HK-2 (cell line): ENCODE results near the gene SHMT1.
"Not testable (repeated sequence)": the region's sequence is repeated elsewhere in the genome, so short reads cannot be mapped to it uniquely, and the experiment has no call there.

Experiments used
- DNase-seq: peaks from one replicate; pipeline ENCODE4 v3.0.0-alpha.2; 2018; ENCODE audit not compliant: unreplicated experiment

SHMT1 gene

DNA sequence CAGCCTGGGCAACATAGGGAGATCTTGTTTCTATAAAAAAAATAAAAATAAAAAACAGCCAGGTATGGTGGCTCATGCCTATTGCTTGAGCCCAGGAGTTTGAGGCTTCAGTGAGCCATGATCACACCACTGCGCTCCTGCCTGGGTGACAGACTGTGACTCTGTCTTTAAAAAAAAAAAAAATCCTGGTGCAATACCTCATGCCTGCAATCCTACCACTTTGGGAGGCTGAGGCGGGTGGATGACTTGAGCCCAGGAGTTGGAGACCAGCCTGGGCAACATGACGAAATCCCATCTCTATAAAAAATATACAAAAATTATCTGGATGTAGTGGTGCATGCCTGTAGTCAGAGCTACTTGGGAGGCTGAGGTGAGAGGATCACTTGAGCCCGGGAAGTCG, 15.3 kb upstream of the SHMT1 start:
- DNase-seq, result not testable (repeated sequence)

DNA sequence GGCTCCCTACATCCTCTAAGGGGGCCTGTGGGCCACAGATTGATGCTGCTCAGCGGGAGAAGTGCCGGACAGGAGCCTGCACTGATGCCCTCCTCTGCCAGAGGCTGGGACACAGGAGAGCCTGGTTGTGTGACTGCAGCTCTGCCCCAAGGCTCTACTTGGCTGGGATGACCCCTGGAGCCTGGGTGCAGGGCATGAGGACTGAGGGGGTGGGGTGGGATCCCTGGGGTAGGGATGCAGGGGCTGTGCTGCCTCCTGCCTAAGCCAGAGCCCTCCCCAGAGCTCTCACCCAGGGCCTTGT, 14.8 kb upstream of the SHMT1 start:
- no peak for DNase-seq

DNA sequence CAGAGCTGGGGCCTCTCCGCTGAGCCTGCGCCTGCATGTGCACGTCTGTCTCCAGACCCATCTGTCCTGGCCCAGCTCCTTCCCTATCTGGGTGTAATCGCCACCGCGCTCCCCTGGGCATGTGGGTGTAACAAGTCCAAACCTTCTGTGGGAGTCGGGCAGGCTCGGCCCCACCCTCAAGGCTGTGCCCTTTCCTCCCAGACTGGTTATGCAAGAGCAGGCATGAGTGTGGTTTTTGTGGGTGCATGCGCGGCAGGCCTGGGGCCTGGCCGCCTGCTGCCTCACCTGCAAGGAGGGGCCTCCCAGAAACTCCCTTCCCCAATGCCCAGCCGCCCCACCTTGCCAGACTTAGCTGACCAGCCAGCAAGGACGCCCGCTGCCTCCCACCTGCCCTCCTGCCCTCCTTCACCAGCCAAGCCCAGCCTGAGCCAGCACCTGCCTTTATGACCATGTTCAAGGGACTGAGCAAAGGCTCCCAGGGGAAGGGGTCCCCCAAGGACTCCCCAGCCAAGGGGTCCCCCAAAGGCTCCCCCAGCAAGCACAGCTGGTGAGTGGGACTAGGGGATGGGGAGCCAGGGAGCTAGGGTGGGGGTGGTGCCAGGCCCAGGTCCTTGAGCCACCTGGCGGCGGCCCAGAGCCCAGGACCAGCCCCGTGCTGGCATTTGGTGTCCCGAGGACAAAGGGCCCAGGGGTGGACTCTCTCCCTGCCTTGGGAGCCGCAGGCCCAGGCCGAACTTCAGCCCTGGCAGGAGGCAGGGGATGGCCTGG, 14.3 kb upstream of the SHMT1 start, which contains the start of gene EVPLL:
EVPLL (plus strand) TSS at position 342 of the 768 bp plus-strand sequence. CDS start 3,160 bp downstream, outside the sequence.
- peak; percentile 54 for DNase-seq

DNA sequence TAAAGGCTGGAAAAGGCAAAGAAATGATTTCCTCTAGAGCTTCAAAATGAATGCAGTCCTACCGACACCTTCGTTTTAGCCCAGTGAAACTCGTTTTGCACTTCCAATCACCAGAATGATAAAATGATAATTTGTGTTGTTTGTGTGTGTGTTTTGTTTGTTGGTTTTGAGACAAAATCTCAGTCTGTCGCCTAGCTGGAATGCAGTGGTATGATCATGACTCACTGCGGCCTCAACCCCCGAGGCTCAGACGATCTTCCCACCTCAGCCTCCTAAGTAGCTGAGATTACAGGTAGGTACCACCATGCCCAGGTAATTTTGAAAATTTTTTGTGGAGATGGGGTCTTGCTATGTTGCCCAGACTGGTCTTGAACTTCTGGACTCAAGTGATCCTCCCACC, 10.9 kb upstream of the SHMT1 start:
- no peak for DNase-seq

DNA sequence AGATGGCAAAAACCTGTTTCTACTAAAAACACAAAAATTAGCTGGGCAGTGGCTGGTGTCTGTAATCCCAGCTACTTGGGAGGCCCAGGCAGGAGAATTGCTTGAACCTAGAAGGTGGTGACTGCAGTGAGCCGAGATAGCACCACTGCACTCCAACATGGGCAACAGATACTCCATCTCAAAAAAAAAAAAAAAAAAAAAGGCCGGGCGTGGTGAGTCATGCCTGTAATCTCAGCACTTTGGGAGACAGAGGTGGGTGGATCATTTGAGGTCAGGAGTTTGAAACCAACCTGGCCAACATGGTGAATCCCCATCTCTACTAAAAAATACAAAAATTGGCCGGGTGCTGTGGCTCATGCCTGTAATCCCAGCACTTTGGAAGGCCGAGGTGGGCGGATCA, 9.8 kb upstream of the SHMT1 start:
- not testable (repeated sequence) for DNase-seq

DNA sequence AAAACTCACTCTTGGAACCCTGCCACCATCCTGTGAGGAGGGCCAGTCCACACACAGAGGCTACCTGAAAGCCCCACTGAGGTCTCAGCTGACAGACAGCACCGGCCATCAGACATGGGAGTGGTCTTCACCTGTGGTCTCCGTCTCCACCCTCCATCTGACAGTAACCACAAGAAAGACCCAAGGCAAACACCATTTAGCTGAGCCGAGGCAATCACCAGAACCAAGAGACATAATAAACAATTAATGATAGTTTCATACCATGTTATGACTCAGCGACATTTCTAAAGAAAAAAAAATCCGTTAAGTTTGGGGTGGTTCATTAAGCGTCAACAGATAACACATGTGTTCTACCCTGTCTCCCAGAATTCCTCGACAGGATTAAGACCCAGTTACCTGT, 8.1 kb upstream of the SHMT1 start:
- no peak for DNase-seq

DNA sequence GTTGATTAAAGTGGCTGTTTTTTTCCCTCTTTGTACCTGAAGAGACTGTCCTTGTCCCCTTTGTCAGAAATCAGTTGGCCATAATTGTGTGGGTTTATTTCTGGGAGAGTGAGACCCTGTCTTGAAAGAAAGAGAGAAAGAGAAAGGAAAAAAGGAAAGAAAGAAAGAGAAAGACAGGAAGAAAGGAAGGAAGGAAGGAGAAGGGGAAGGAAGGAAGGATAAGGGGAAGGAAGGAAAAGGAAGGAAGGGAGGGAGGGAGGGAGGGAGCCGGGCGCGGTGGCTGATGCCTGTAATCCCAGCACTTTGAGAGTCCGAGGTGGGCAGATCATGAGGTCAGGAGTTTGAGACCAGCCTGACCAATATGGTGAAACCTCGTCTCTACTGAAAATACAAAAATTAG, 7.4 kb upstream of the SHMT1 start:
- DNase-seq, result no peak

DNA sequence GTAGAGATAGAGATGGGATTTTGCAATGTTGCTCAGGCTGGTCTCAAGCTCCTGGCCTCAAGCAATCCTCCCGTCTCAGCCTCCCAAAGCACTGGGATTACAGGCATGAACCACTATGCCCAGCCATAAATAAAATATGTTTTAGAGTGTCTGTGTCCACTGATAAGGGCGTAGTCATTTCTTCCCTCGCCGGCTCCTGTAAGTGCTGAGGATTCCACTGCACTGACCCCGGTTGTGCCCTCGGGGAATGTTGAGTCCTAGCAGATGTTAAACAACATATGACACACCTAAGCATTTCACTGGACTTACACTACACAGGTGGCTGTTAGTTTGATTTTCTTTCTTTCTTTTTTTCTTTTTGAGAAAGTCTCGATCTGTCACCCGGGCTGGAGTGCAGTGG, 5.6 kb upstream of the SHMT1 start:
- DNase-seq, result no peak

DNA sequence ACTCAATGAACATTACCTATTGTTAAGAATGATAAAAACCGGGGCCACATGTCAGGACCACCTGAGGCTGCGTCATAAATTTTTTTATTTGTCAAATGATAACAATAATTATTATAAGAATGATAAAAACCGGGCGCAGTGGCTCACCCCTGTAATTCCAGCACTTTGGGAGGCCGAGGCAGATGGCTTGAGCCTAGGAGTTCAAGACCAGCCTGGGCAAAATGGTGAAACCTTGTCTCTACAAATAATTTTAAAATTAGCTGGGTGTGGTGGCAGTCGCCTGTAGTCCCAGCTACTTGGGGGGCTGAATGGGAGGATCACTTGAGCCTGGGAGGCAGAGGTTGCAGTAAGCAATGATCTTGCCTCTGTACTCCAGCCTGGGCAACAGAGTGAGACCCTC, 816 bp upstream of the SHMT1 start:
- DNase-seq, result no peak

DNA sequence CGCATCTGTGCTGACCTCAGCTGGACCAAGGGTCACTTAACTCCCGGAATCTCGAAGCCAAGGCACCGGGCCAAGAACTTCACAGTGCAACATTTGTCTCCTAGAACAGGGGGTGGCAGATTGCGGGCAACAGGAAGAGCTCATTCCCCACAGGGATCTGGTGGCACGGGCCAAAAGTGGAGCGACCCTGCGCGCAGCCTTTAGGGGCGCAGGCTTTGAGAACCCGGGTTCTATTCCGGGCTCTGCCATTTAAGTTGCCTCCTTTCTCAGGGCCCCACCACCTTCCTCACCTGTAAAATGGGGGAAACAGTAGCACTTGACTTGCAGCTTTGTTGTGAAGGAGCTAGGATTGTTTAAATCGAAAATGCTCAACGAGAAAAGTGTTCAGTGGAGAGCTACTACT, 651 bp downstream of the SHMT1 start:
- peak; percentile 58 for DNase-seq

DNA sequence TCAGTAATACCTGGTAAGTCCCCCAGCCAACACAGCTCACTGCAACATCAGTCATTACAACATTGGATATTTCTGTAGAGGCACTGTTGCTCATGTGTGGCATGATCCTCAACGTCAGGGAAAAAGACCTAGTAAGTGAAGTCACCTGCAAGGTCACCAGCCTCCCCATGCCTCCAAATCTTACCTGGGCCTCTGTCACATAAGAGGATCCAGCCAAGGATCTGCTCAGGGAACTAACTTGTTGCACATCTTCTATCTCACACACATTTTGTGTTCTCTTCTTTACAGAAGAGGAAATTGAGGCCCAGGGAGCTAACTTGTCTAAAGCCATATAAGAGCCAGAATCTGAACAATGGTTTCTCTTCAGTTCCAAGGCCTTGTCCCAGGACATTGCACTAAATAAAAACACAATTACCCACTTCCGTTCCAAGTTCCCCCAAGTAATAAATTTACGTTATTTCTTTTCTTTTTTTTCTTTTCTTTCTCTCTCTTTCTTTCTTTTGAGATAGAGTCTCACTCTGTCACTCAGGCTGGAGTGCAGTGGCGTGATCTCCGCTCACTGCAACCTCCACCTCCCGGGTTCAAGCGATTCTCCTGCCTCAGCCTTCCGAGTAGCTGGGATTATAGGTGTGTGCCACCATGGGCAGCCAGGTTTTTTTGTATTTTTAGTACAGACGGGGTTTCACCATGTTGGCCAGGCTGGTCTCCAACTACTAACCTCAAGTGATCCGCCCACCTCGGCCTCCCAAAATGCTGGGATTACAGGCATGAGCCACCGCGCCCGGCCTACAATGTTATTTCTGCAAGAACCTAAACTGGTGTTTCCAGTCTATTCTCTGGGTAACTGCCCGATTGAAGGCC, 1.3 kb downstream of the SHMT1 start:
- DNase-seq, result no peak

DNA sequence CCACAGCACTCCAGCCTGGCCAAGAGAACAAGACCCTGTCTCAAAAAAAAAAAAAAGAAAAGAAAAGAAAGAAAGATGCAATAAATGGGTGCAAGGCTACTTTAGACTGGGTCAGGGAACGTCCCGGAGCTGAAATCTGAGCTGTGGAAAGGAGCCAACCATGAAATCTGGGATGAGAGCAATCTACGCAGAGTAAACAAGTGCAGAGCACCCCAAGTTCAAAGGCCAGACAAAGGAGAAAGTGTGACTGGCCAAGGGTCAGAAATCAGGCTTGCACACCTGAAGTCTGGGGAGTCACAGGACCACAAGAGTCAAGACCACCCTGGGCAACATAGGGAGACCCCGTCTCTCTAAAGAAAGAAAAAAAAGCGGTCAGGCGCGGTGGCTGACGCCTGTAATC, 2.8 kb downstream of the SHMT1 start:
- no peak for DNase-seq

DNA sequence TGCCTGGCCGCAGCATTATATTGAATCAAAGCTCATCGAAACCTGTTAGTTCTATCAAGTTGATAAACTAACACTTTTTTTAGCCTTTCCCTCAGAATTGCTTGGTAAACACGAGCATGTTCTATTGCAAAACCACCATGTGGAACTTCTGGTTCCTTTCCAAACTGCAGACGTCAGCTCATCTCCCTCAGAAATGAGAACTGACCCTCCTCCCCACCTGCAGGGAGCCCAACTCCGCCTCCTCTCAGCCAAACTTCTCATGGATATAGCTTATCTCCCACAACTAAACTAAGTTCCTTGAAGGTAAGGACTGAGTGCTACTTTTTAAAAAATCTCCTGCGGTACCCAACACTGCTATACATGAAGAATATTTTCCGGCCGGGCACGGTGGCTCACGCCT, 6.7 kb downstream of the SHMT1 start:
- no peak for DNase-seq

DNA sequence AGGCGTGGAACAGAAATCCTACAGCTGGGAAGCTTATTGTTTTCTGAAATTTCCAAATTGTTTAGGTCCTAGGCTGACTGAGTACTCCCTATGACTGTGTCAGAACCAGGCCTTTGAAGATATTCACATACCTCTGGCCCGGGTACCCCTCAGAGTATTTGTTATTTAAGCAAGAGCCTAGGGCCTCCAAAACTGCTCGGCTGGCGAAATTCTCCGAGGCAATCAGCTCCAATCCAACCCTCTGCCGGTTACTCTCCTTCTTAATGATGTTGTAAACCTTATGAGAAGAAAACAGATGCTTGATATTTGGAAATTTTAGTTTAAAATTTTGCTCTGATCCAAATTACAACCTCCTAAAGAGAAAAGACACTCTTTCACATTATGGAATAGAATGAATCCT, 9.8 kb downstream of the SHMT1 start:
- DNase-seq, result no peak

DNA sequence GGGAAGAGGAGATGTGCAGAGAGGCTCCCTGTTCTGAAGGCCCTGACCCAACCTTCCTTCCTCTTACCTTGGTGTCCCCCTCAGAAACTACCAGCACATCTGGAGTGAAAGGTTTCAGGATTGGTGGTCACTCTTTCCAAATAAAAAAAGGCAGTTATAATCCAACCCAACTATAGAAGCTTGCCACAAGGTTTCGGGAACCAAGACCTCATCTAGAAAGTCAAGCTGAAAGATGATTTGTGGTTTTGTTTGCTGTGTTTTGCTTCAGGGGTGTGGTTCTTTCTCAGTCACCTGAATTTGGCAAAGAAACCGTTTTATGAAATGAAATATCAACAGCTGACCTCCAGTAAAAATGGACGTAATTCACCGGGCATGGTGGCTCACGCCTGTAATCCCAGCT, 19.3 kb downstream of the SHMT1 start:
- DNase-seq, result no peak

DNA sequence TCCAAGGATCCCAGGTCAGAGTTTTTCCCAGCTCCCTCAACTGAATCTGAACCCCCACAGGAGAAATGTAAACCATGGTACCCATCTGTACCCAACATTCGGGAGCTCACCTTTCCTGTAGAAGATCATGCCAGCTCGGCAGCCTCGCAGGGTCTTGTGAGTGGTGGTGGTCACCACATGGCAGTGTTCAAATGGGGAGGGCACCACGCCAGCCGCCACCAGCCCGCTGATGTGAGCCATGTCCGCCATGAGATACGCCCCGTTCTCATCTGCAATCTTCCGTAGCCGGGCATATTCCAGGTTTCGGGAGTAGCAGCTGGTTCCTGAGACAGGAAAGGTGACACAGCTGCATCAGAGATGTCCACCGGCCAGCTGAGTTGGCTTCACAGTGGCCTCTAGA, 23.4 kb downstream of the SHMT1 start:
- DNase-seq, result no peak

DNA sequence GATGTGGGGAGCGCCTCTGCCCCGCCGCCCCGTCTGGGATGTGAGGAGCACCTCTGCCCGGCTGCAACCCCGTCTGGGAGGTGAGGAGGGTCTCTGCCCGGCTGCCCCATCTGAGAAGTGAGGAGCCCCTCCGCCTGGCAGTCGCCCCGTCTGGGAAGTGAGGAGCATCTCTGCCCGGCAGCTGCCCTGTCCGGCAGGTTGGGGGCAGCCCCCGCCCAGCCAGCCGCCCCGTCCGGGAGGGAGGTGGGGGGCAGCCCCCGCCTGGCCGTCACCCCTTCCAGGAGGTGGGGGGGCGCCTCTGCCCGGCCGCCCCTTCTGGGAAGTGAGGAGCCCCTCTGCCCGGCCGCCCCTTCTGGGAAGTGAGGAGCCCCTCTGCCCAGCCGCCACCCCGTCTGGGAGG, 25.2 kb downstream of the SHMT1 start:
- not testable (repeated sequence) for DNase-seq

DNA sequence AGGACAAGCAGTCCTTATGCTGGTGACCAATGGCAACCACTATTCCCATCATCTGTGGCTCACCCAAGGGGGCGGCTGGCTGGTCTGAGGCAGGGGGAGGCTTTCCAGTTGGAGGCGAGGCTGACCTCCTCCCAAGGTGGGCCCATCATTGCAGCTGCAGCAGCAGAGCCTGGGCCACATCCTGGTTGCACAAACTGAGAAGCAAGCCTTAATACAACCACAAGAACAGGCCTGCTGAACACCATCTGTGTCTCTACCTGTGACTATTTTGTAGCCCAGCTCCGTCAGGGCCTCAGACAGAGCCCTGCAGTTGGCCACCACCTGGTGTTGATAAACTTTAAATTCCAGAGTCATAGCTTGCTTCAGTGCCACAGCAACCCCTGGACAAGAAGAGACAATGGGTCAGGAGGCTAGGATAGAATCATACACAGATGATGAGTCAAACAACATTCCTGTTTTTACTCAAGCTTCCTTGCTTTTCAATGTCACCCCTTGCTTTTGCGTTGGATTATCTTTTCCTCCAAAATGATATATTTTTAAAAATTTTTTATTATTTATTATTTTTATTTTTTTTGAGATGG, 30.4 kb downstream of the SHMT1 start:
- DNase-seq, result no peak

DNA sequence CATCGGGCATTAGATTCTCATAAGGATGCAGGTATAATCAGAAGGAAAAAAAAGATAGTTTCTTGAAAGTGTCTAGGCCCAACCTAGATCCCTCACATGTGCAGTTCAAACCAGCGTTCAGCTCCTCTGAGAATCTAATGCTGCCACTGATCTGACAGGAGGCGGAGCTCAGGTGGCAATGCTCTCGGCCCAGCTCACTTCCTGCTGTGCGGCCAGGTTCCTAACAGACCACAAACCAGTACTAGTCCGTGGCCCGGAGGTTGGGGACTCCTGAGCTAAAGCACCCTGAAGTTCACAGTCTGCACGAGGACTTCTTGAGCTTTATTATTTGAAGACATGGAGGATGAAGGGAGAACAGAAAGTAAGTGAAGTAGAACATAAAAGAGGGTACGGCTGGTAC, 31.5 kb downstream of the SHMT1 start:
- DNase-seq, result no peak

DNA sequence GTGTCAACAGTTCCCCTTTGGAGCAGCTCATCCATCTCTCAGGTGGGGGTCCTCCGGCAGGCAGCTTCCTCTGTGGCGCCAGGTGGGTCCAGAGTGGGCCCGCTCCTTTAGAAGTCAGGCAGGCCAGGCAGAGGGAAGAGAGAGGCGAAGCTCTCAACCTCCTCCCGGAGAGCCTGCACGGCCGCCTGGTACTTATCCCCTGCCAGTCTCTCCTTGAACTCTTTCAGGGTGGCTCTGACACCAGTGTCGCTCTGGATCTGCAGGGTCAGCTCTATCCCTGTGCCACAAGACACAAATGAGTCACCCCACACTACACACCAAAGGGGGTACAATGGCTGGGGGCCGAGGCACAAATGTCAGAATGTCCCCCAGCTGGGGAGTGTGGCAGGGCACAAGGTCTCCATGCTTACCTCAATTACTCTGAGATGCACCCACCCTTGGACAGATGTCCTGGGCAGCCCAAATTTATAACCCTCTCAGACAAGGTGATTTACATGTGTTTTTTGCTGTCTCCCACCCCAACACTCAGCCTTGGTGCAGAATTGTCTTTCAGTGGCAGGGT, 34.6 kb downstream of the SHMT1 start:
- no peak for DNase-seq

DNA sequence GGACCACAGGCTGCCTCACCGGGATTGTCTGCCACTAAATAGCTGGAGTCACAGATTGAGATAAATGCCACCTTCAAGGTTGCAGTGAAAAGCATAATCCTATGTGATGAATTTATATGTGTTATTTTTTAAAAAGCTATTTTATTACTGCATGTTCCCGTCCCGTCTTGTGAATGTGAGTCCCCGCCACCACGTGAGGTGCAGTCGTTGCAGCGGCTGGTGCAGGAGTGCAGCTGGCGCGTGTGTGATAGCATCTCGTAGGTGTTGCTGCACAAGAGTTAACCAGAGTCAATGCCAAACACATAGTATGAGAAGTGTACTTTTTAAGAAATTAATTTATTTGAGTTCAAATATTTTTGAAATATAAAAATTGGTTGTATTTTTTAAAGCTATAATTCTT, 35.8 kb downstream of the SHMT1 start:
- no peak for DNase-seq

DNA sequence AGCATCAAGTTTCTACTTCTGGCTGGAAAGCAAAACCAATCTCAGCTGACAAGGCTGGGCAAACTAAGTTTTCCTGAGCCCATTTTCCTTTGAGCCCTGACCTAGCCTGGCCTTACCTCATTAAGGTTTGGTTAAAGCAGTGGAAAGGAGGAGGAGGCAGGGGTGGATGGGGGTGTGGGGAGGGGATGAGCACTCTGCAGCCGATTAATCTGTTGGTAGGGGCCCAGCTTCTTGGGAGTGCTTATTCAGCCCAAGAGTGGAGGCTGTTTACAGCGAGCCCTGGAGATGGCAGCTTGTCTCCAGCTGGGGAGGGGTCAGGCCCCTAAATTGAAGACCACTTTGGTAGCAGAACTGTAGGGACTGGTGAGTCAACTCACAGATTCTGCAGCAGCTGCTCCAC, 36.3 kb downstream of the SHMT1 start:
- no peak for DNase-seq

DNA sequence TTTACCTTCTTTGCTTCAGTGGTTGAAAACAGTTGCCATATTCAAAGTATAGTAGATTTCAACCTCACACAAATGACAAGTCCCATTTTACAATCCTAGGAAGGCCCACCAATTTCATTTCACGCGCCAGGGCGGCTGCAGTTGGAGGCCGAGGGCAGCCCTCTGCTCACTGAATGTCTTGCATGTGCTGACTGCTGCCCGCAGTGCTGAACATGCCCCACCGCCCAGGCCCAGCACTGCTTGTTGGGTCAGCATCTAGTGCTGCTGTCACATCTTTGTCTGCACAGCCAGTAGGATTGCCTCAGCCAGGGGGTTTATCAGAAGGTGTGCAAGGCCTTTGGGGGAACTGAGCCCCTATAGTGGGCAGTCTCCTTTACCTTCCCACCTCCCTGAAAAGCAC, 36.8 kb downstream of the SHMT1 start:
- no peak for DNase-seq
